ENCODE measurements around the gene GTF2H2C_2.
"Not testable (repeated sequence)": the region's sequence is repeated elsewhere in the genome, so short reads cannot be mapped to it uniquely, and the experiment has no call there.

Gene GTF2H2C_2

GRCh38 chr5:70415117-70415516 lies at the start of gene GTF2H2C_2:
Gene GTF2H2C_2, plus strand, starts transcription at chr5:70415368.
- not testable (repeated sequence) for H3K27ac Mint-ChIP-seq (ENCODE audit: unreplicated experiment); H3K9me3 Mint-ChIP-seq (ENCODE audit: unreplicated experiment); H3K4me3 ChIP-seq (ENCODE audit: insufficient read depth, low read depth, low read length); DNase-seq (ENCODE audit: low read depth); H2AFZ ChIP-seq (ENCODE audit: low read depth, low read length); H3K27ac ChIP-seq (ENCODE audit: low read depth, low read length); H3K36me3 ChIP-seq (ENCODE audit: insufficient read depth, low read length); H3K79me2 ChIP-seq (ENCODE audit: insufficient read depth, low read length); H3K27me3 ChIP-seq (ENCODE audit: insufficient read depth, low read length); H3K9me3 ChIP-seq (ENCODE audit: insufficient read depth, low read depth, low read length); H4K20me1 ChIP-seq (ENCODE audit: insufficient read depth, low read length); H3K4me1 ChIP-seq (ENCODE audit: insufficient read depth, low read length); H3K4me1 Mint-ChIP-seq (ENCODE audit: low read depth, unreplicated experiment); H3K36me3 Mint-ChIP-seq (ENCODE audit: low read depth, unreplicated experiment); H3K9ac ChIP-seq (ENCODE audit: low read length); FAIRE-seq; H3K4me3 Mint-ChIP-seq (ENCODE audit: unreplicated experiment); H3K27me3 Mint-ChIP-seq (ENCODE audit: low read depth, unreplicated experiment); H3K4me2 ChIP-seq (ENCODE audit: low read length)

- H3K4me3 ChIP-seq (ENCODE audit: insufficient read depth, low read depth, low read length); DNase-seq (ENCODE audit: low read depth); H3K9me3 Mint-ChIP-seq (ENCODE audit: unreplicated experiment); H3K27me3 ChIP-seq (ENCODE audit: insufficient read depth, low read length); H3K36me3 ChIP-seq (ENCODE audit: insufficient read depth, low read length); FAIRE-seq; H3K79me2 ChIP-seq (ENCODE audit: insufficient read depth, low read length); H4K20me1 ChIP-seq (ENCODE audit: insufficient read depth, low read length); H3K36me3 Mint-ChIP-seq (ENCODE audit: low read depth, unreplicated experiment); H3K4me1 ChIP-seq (ENCODE audit: insufficient read depth, low read length); H3K4me1 Mint-ChIP-seq (ENCODE audit: low read depth, unreplicated experiment); H3K9ac ChIP-seq (ENCODE audit: low read length); H3K9me3 ChIP-seq (ENCODE audit: insufficient read depth, low read depth, low read length); H3K27me3 Mint-ChIP-seq (ENCODE audit: low read depth, unreplicated experiment); H3K4me2 ChIP-seq (ENCODE audit: low read length); H3K27ac ChIP-seq (ENCODE audit: low read depth, low read length); H3K27ac Mint-ChIP-seq (ENCODE audit: unreplicated experiment); H2AFZ ChIP-seq (ENCODE audit: low read depth, low read length): not testable (repeated sequence)
- peak overlapping the region; percentile 75 for H3K4me3 Mint-ChIP-seq (ENCODE audit: unreplicated experiment)
Observed at GRCh38 chr5:70400984-70401686, 14.0 kb upstream of the GTF2H2C_2 start.

- not testable (repeated sequence) for H3K27me3 ChIP-seq (ENCODE audit: insufficient read depth, low read length); H3K79me2 ChIP-seq (ENCODE audit: insufficient read depth, low read length); H3K4me1 ChIP-seq (ENCODE audit: insufficient read depth, low read length); H3K36me3 Mint-ChIP-seq (ENCODE audit: low read depth, unreplicated experiment); H3K27ac Mint-ChIP-seq (ENCODE audit: unreplicated experiment); H3K27me3 Mint-ChIP-seq (ENCODE audit: low read depth, unreplicated experiment); H3K9ac ChIP-seq (ENCODE audit: low read length); H3K36me3 ChIP-seq (ENCODE audit: insufficient read depth, low read length); H3K9me3 ChIP-seq (ENCODE audit: insufficient read depth, low read depth, low read length); FAIRE-seq; H3K9me3 Mint-ChIP-seq (ENCODE audit: unreplicated experiment); DNase-seq (ENCODE audit: low read depth); H3K27ac ChIP-seq (ENCODE audit: low read depth, low read length); H4K20me1 ChIP-seq (ENCODE audit: insufficient read depth, low read length); H3K4me3 ChIP-seq (ENCODE audit: insufficient read depth, low read depth, low read length); H3K4me2 ChIP-seq (ENCODE audit: low read length); H3K4me3 Mint-ChIP-seq (ENCODE audit: unreplicated experiment); H3K4me1 Mint-ChIP-seq (ENCODE audit: low read depth, unreplicated experiment); H2AFZ ChIP-seq (ENCODE audit: low read depth, low read length)
Observed at GRCh38 chr5:70421322-70421721, 6.2 kb downstream of the GTF2H2C_2 start.

GRCh38 chr5:70423215-70423614 lies 8.0 kb downstream of the GTF2H2C_2 start:
- H3K4me1 ChIP-seq (ENCODE audit: insufficient read depth, low read length); H3K27ac ChIP-seq (ENCODE audit: low read depth, low read length); H3K36me3 Mint-ChIP-seq (ENCODE audit: low read depth, unreplicated experiment); H3K27me3 Mint-ChIP-seq (ENCODE audit: low read depth, unreplicated experiment); H3K36me3 ChIP-seq (ENCODE audit: insufficient read depth, low read length); H3K4me1 Mint-ChIP-seq (ENCODE audit: low read depth, unreplicated experiment); H2AFZ ChIP-seq (ENCODE audit: low read depth, low read length); DNase-seq (ENCODE audit: low read depth); H3K9ac ChIP-seq (ENCODE audit: low read length); FAIRE-seq; H3K27me3 ChIP-seq (ENCODE audit: insufficient read depth, low read length); H3K9me3 Mint-ChIP-seq (ENCODE audit: unreplicated experiment); H4K20me1 ChIP-seq (ENCODE audit: insufficient read depth, low read length); H3K4me2 ChIP-seq (ENCODE audit: low read length); H3K79me2 ChIP-seq (ENCODE audit: insufficient read depth, low read length); H3K9me3 ChIP-seq (ENCODE audit: insufficient read depth, low read depth, low read length); H3K4me3 Mint-ChIP-seq (ENCODE audit: unreplicated experiment); H3K4me3 ChIP-seq (ENCODE audit: insufficient read depth, low read depth, low read length); H3K27ac Mint-ChIP-seq (ENCODE audit: unreplicated experiment): not testable (repeated sequence)

GRCh38 chr5:70438518-70438917 lies 23.4 kb downstream of the GTF2H2C_2 start:
- not testable (repeated sequence) for H3K4me2 ChIP-seq (ENCODE audit: low read length); H3K4me1 Mint-ChIP-seq (ENCODE audit: low read depth, unreplicated experiment); H3K9me3 ChIP-seq (ENCODE audit: insufficient read depth, low read depth, low read length); H3K4me3 ChIP-seq (ENCODE audit: insufficient read depth, low read depth, low read length); H4K20me1 ChIP-seq (ENCODE audit: insufficient read depth, low read length); H3K36me3 Mint-ChIP-seq (ENCODE audit: low read depth, unreplicated experiment); H3K9me3 Mint-ChIP-seq (ENCODE audit: unreplicated experiment); H3K27ac ChIP-seq (ENCODE audit: low read depth, low read length); FAIRE-seq; H3K27me3 ChIP-seq (ENCODE audit: insufficient read depth, low read length); H3K9ac ChIP-seq (ENCODE audit: low read length); H3K36me3 ChIP-seq (ENCODE audit: insufficient read depth, low read length); H3K4me1 ChIP-seq (ENCODE audit: insufficient read depth, low read length); H3K4me3 Mint-ChIP-seq (ENCODE audit: unreplicated experiment); DNase-seq (ENCODE audit: low read depth); H3K79me2 ChIP-seq (ENCODE audit: insufficient read depth, low read length); H3K27me3 Mint-ChIP-seq (ENCODE audit: low read depth, unreplicated experiment); H2AFZ ChIP-seq (ENCODE audit: low read depth, low read length); H3K27ac Mint-ChIP-seq (ENCODE audit: unreplicated experiment)

GRCh38 chr5:70449565-70449964 lies 34.4 kb downstream of the GTF2H2C_2 start:
- not testable (repeated sequence) for H3K9me3 ChIP-seq (ENCODE audit: insufficient read depth, low read depth, low read length); H3K27ac ChIP-seq (ENCODE audit: low read depth, low read length); H3K27me3 Mint-ChIP-seq (ENCODE audit: low read depth, unreplicated experiment); H3K79me2 ChIP-seq (ENCODE audit: insufficient read depth, low read length); H3K36me3 Mint-ChIP-seq (ENCODE audit: low read depth, unreplicated experiment); H3K4me3 Mint-ChIP-seq (ENCODE audit: unreplicated experiment); H3K9me3 Mint-ChIP-seq (ENCODE audit: unreplicated experiment); H3K4me1 ChIP-seq (ENCODE audit: insufficient read depth, low read length); H3K4me2 ChIP-seq (ENCODE audit: low read length); DNase-seq (ENCODE audit: low read depth); H3K27ac Mint-ChIP-seq (ENCODE audit: unreplicated experiment); H4K20me1 ChIP-seq (ENCODE audit: insufficient read depth, low read length); H3K4me3 ChIP-seq (ENCODE audit: insufficient read depth, low read depth, low read length); H3K27me3 ChIP-seq (ENCODE audit: insufficient read depth, low read length); FAIRE-seq; H3K9ac ChIP-seq (ENCODE audit: low read length); H2AFZ ChIP-seq (ENCODE audit: low read depth, low read length); H3K4me1 Mint-ChIP-seq (ENCODE audit: low read depth, unreplicated experiment); H3K36me3 ChIP-seq (ENCODE audit: insufficient read depth, low read length)
